Endothelial cell of umbilical vein (primary cell): ENCODE data around the gene GRAMD1A. TPM values are rescaled to one million over a fixed set of nuclear protein-coding genes. Genes with fewer than 3 reads are reported as not detected.

ENCODE experiments used
- BruUV-seq: library from RNA; stranded (reverse); fragments of 400-500 nt; replicated peaks from 2 replicates; lab custom pipeline; 2021; lab: Mats Ljungman, UMichigan
- CTCF ChIA-PET: fragments of 300-600, 350-600 bp; sonication (Branson Sonifier 250); formaldehyde crosslinking; loops from one replicate; lab custom pipeline; 2021; ENCODE audit warnings: antibody characterized with exemption, inconsistent platforms; lab: Charles Lee
- POLR2A ChIA-PET: fragments of 300-600, 350-600 bp; sonication (Branson Sonifier 250); formaldehyde crosslinking; loops from one replicate; lab custom pipeline; 2021; ENCODE audit warnings: antibody characterized with exemption, inconsistent platforms; lab: Charles Lee
- DNase-seq: peaks from one replicate; pipeline ENCODE4 v3.0.0-alpha.2; 2011; ENCODE audit warnings: low read depth, low spot score
- FAIRE-seq: peaks from 2 replicates; lab custom pipeline; 2011; peaks lifted over from hg19 to GRCh38; lab: Jason Lieb, UNC
- H2AFZ ChIP-seq: 2 replicates; pipeline ENCODE4 v1.6.0; 2012; ENCODE audit warnings: low read depth, low read length, control low read depth, inconsistent platforms
- H3K27ac ChIP-seq: 2 replicates; pipeline ENCODE4 v1.5.1; 2011; ENCODE audit warnings: low read depth, mild to moderate bottlenecking, control low read depth, low read length, moderate library complexity; ENCODE audit not compliant: insufficient read depth
- H3K27me3 ChIP-seq, 2 experiments: 2 replicates each; pipeline versions ENCODE4 v1.6.0 to v1.6.1; 2011; ENCODE audit warnings: low read length in 2 of 2, mixed read lengths in 1 of 2; ENCODE audit not compliant: control insufficient read depth in 2 of 2, insufficient read depth in 2 of 2
- H3K36me3 ChIP-seq, 2 experiments: 2 replicates in 1 of 2; 3 replicates in 1 of 2; pipeline ENCODE4 v1.5.1; 2011; ENCODE audit warnings: low read length in 2 of 2, mild to moderate bottlenecking in 1 of 2, moderate library complexity in 1 of 2; ENCODE audit not compliant: control insufficient read depth in 2 of 2, insufficient read depth in 2 of 2; ENCODE audit errors: extremely low read depth in 1 of 2
- H3K4me1 ChIP-seq: 3 replicates; pipeline ENCODE4 v1.5.1; 2011; ENCODE audit warnings: mild to moderate bottlenecking, low read length; ENCODE audit not compliant: control insufficient read depth, insufficient read depth; ENCODE audit errors: extremely low read depth
- H3K4me2 ChIP-seq: 2 replicates; pipeline ENCODE4 v1.6.1; 2011; ENCODE audit warnings: low read length, control low read depth, mixed read lengths; ENCODE audit not compliant: insufficient read depth
- H3K4me3 ChIP-seq, 3 experiments: fragments of 200-600 bp in 1 of 3; sonication (generic), shearing (Covaris generic) in 1 of 3; replicated peaks in 1 of 3; 2 replicates each; pipeline ENCODE4 v1.5.1; 2011 to 2016; ENCODE audit warnings: control low read depth in 3 of 3, low read length in 3 of 3, mild to moderate bottlenecking in 2 of 3, inconsistent platforms in 1 of 3, low read depth in 1 of 3, moderate library complexity in 1 of 3; ENCODE audit not compliant: insufficient read depth in 1 of 3
- H3K79me2 ChIP-seq: 2 replicates; pipeline ENCODE4 v1.6.0; 2012; ENCODE audit warnings: low read length, inconsistent platforms; ENCODE audit not compliant: control insufficient read depth, insufficient read depth
- H3K9ac ChIP-seq: replicated peaks from 2 replicates; pipeline ENCODE3; 2011; ENCODE audit warnings: low read length, control low read depth; ENCODE audit not compliant: insufficient read depth; ENCODE audit errors: extremely low read depth
- H3K9me1 ChIP-seq: replicated peaks from 3 replicates; pipeline ENCODE4 v1.6.0; 2011; ENCODE audit warnings: mild to moderate bottlenecking, low read length; ENCODE audit not compliant: control insufficient read depth, insufficient read depth; ENCODE audit errors: extremely low read depth
- H3K9me3 ChIP-seq: replicated peaks from 2 replicates; pipeline ENCODE4 v1.5.1; 2012; ENCODE audit warnings: low read length, inconsistent platforms; ENCODE audit not compliant: control insufficient read depth, insufficient read depth
- H4K20me1 ChIP-seq: replicated peaks from 2 replicates; pipeline ENCODE3; 2011; ENCODE audit warnings: mild to moderate bottlenecking, low read length; ENCODE audit not compliant: control insufficient read depth, insufficient read depth; ENCODE audit errors: extremely low read depth
- CTCF ChIP-seq, 2 donors: IDR thresholded peaks; 1 replicate in 1 of 2; 2 replicates in 1 of 2; pipeline ENCODE4 v1.5.1; 2011; ENCODE audit warnings: low read length in 2 of 2, mild to moderate bottlenecking in 2 of 2, moderate library complexity in 2 of 2, control low read depth in 1 of 2, inconsistent platforms in 1 of 2, low read depth in 1 of 2; ENCODE audit not compliant: insufficient read depth in 1 of 2; ENCODE audit errors: extremely low read depth in 1 of 2
- EZH2 ChIP-seq: IDR thresholded peaks from 2 replicates; pipeline ENCODE4 v1.6.1; 2012; ENCODE audit warnings: borderline replicate concordance, low read depth, mild to moderate bottlenecking, moderate library complexity, low read length, inconsistent platforms; ENCODE audit not compliant: severe bottlenecking
- FOS ChIP-seq: IDR thresholded peaks from 2 replicates; pipeline ENCODE4 v1.6.1; 2011; ENCODE audit warnings: mild to moderate bottlenecking, low read length, moderate library complexity, borderline replicate concordance; ENCODE audit not compliant: insufficient read depth
- GATA2 ChIP-seq: IDR thresholded peaks from 2 replicates; pipeline ENCODE4 v1.7.0; 2011; ENCODE audit warnings: low read depth, mild to moderate bottlenecking, moderate library complexity, mixed read lengths, low read length; ENCODE audit not compliant: insufficient read length, insufficient read depth
- JUN ChIP-seq: IDR thresholded peaks from 2 replicates; pipeline ENCODE4 v1.6.1; 2011; ENCODE audit warnings: borderline replicate concordance, low read depth; ENCODE audit not compliant: insufficient read length, insufficient read depth
- MAX ChIP-seq: IDR thresholded peaks from 2 replicates; pipeline ENCODE4 v1.6.1; 2011; ENCODE audit not compliant: insufficient read depth, insufficient read length
- MYC ChIP-seq: IDR thresholded peaks from one replicate; pipeline ENCODE4 v1.6.1; 2011; ENCODE audit warnings: mild to moderate bottlenecking, low read depth, low read length
- POLR2A ChIP-seq: IDR thresholded peaks from 2 replicates; pipeline ENCODE4 v1.6.1; 2012; ENCODE audit warnings: low read depth, mild to moderate bottlenecking, control low read depth, low read length
- POLR2AphosphoS5 ChIP-seq: IDR thresholded peaks from 2 replicates; pipeline ENCODE4 v1.6.1; 2012; ENCODE audit warnings: low read depth, mild to moderate bottlenecking, control low read depth, low read length, moderate library complexity; ENCODE audit not compliant: insufficient read depth
- dilution Hi-C: fragments of 300-500 bp; cut with MboI; formaldehyde crosslinking; loops from one replicate; pipeline ENCODE4 v1.15.0; 2019; ENCODE audit warnings: low sequenced_read_pairs; ENCODE audit not compliant: extremely low pct_ligation_motif_present
- intact Hi-C: fragments of 100-400 bp; cut with micrococcal nuclease; formaldehyde crosslinking; loops from one replicate; pipeline ENCODE4 v1.10.0; 2022
- polyA plus RNA-seq, 4 experiments: library from polyadenylated mRNA; depleted of rRNA in 3 of 4; stranded (reverse) in 3 of 4; unstranded in 1 of 4; fragments of >200 nt; gene quantifications; 2 replicates each; pipeline versions ENCODE4 v1.2.1 to v1.2.3, GENCODE V29; 2011 to 2012; ENCODE audit warnings: missing spikeins in 1 of 4
- total RNA-seq: library from RNA; stranded (reverse); gene quantifications from 2 replicates; pipeline ENCODE4 v1.2.3, GENCODE V29; 2021

The GRAMD1A gene
- total and polyA plus RNA-seq, 2 donors (not counting 3 experiments of a cell fraction or from before 2014, with no cell fraction given), result 127 to 130 TPM

DNA sequence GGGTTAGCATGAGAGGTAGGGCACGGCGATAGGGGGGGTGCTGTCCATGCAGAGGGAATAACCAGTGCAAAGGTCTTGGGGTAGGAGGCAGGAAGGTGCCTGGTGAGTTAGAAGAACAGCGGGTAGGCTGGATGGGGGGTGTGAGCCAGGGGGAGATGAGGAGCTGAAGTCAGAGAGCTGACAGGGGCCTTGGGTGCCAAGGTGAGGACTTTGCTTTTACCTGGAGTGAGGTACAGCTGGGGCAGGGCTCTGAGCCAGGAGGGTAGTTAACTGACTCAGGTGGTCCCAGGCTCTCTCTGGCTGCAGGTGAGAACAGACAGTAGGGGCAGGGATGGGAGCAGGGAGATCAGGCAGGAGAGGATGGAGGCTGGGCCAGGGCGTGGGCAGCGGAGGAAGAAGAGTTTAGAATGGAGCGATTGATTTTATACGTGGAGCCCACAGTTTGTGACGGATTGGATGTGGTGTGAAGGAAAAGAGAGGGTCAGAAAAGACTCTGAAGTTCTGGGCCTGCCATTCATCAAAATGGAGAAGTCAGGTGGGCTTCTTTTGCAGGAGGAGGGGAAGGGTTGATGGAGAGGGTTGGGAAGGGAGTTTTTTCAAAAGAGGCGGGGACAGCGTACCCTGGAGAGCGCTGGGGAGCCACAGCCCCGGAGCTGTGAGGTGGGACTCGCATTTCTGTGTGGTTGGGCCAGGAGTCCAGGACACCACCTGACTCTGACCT lies 1.2 kb upstream of the GRAMD1A start:
- DNase-seq, result no peak
- H2AFZ ChIP-seq, result peak overlapping the region; percentile 48
- H3K27me3 ChIP-seq, result no peaks in the 10 kb centered on the region
- H4K20me1 ChIP-seq, result no peaks in the 10 kb centered on the region
- POLR2A ChIA-PET, result no interaction called here
- no peak for TF ChIP-seq CTCF (IDR thresholded peaks at IDR 0.05; ENCODE audit: extremely low read depth in 1 of 2, insufficient read depth in 1 of 2, low read depth in 1 of 2, low read length in 2 of 2)
- TF ChIP-seq EZH2, result no peak
- no peak for TF ChIP-seq GATA2
- no peak for TF ChIP-seq MAX
- TF ChIP-seq POLR2AphosphoS5, result no peak
- no peak for TF ChIP-seq POLR2A
- no peak for TF ChIP-seq MYC
- no peak for TF ChIP-seq FOS
- TF ChIP-seq JUN, result no peak
- H3K79me2 ChIP-seq, result peaks cover 32% of the 10 kb centered on the region
- dilution Hi-C loops, result no loop called here
- H3K4me1 ChIP-seq, result peaks cover 71% of the 10 kb centered on the region
- CTCF ChIA-PET, result interaction anchor here (1.0 to 3.1 kb wide), 2 partner anchors 14 to 21 kb away, joined by 3 to 12 read pairs; no protein-coding TSS in a partner anchor
- intact Hi-C loops, result no loop called here
- FAIRE-seq, result no peak
- H3K4me2 ChIP-seq, result peak overlapping the region; percentile 77
- H3K9ac ChIP-seq, result peak overlapping the region; percentile 80
- no peaks in the 10 kb centered on the region for H3K9me3 ChIP-seq
- no peaks in the 10 kb centered on the region for H3K36me3 ChIP-seq
- BruUV-seq, result no TSS peak
- no peak overlapping the region for H3K4me3 ChIP-seq
- H3K27ac ChIP-seq, result peak overlapping the region; percentile 89
- no peaks in the 10 kb centered on the region for H3K9me1 ChIP-seq
